B cell (primary cell): ENCODE data around the gene FHIT. TPM values are rescaled to one million over a fixed set of nuclear protein-coding genes. Genes with fewer than 3 reads are reported as not detected.

Source experiments
- ATAC-seq: fragments of 200-7000 bp; cut with Tn5 transposase; one replicate; pipeline ENCODE4 v1.10.0; 2021; ENCODE audit warnings: low read depth, mild to moderate bottlenecking, moderate number of reproducible peaks, moderate library complexity
- CTCF ChIA-PET: fragments of 350-600 bp; sonication (Branson Sonifier 250); formaldehyde crosslinking; loops from one replicate; lab custom pipeline; 2021; ENCODE audit warnings: antibody characterized with exemption, inconsistent platforms; lab: Charles Lee
- POLR2A ChIA-PET: fragments of 350-600 bp; sonication (Branson Sonifier 250); formaldehyde crosslinking; loops from one replicate; lab custom pipeline; 2021; ENCODE audit warnings: antibody characterized with exemption; lab: Charles Lee
- DNase-seq: peaks from one replicate; pipeline ENCODE4 v3.0.0; 2013
- H2AFZ ChIP-seq: 2 replicates; pipeline ENCODE4 v1.6.1; 2012; ENCODE audit warnings: mild to moderate bottlenecking, low read depth, low read length; ENCODE audit not compliant: insufficient read depth, poor library complexity, severe bottlenecking
- H3K27ac ChIP-seq, 2 donors: 1 replicate in 1 of 2; 2 replicates in 1 of 2; pipeline ENCODE4 v1.5.1; 2012 to 2013; ENCODE audit warnings: low read length in 2 of 2, mild to moderate bottlenecking in 2 of 2, moderate library complexity in 1 of 2
- H3K27me3 ChIP-seq, 4 experiments: fragments of 200-600 bp in 1 of 4; sonication (generic) in 1 of 4; replicated peaks in 1 of 4; 1 replicate in 2 of 4; 2 replicates in 2 of 4; pipeline versions ENCODE4 v1.6.1 to v1.7.0; 2013 to 2016; ENCODE audit warnings: low read length in 3 of 4, mild to moderate bottlenecking in 2 of 4, mixed read lengths in 1 of 4, moderate library complexity in 1 of 4; ENCODE audit not compliant: insufficient read depth in 4 of 4, control insufficient read depth in 3 of 4; ENCODE audit errors: control extremely low read depth in 1 of 4
- H3K36me3 ChIP-seq, 2 experiments: replicated peaks in 1 of 2; 1 replicate in 1 of 2; 2 replicates in 1 of 2; pipeline versions ENCODE4 v1.6.1 to v1.7.1; 2013; ENCODE audit warnings: low read length in 1 of 2; ENCODE audit not compliant: insufficient read depth in 2 of 2, control insufficient read depth in 1 of 2; ENCODE audit errors: control extremely low read depth in 1 of 2, extremely low read depth in 1 of 2
- H3K4me1 ChIP-seq, 2 donors: fragments of 200-600 bp in 1 of 2; sonication (generic) in 1 of 2; 1 replicate in 1 of 2; 2 replicates in 1 of 2; pipeline versions ENCODE4 v1.5.1 to v1.6.1; 2013 to 2017; ENCODE audit warnings: low read length in 2 of 2; ENCODE audit not compliant: control insufficient read depth in 2 of 2, insufficient read depth in 2 of 2
- H3K4me2 ChIP-seq: replicated peaks from 2 replicates; pipeline ENCODE3; 2012; ENCODE audit warnings: mild to moderate bottlenecking, low read depth, low read length; ENCODE audit not compliant: poor library complexity, severe bottlenecking
- H3K4me3 ChIP-seq, 5 experiments: fragments of 200-600 bp in 1 of 5; sonication (generic) in 1 of 5; 1 replicate in 3 of 5; 2 replicates in 2 of 5; pipeline versions ENCODE4 v1.5.1 to v1.7.0; 2011 to 2016; ENCODE audit warnings: low read length in 4 of 5, mild to moderate bottlenecking in 4 of 5, low read depth in 2 of 5, control low read depth in 1 of 5, moderate library complexity in 1 of 5; ENCODE audit not compliant: insufficient read depth in 1 of 5; ENCODE audit errors: control extremely low read depth in 1 of 5, extremely low read depth in 1 of 5
- H3K79me2 ChIP-seq: fragments of 200-600 bp; sonication (generic); one replicate; pipeline ENCODE4 v1.6.0; 2016; ENCODE audit warnings: low read length; ENCODE audit not compliant: control insufficient read depth, insufficient read depth
- H3K9ac ChIP-seq: fragments of 200-600 bp; sonication (generic); 2 replicates; pipeline ENCODE4 v1.6.1; 2017; ENCODE audit warnings: mild to moderate bottlenecking, low read length, moderate library complexity
- H3K9me3 ChIP-seq, 3 donors: one replicate each; pipeline versions ENCODE4 v1.6.1 to v1.7.1; 2013; ENCODE audit warnings: low read length in 2 of 3; ENCODE audit not compliant: control insufficient read depth in 2 of 3, insufficient read depth in 1 of 3; ENCODE audit errors: control extremely low read depth in 1 of 3
- H4K20me1 ChIP-seq: 2 replicates; pipeline ENCODE4 v1.6.0; 2012; ENCODE audit warnings: mild to moderate bottlenecking, low read length; ENCODE audit not compliant: insufficient read depth, control insufficient read depth, poor library complexity, severe bottlenecking
- H3K27ac Mint-ChIP-seq: one replicate; pipeline ENCODE4 v1.8.0; 2021; ENCODE audit warnings: mixed read lengths
- H3K27me3 Mint-ChIP-seq: one replicate; pipeline ENCODE4 v1.8.0; 2021; ENCODE audit warnings: mixed read lengths
- H3K4me1 Mint-ChIP-seq: one replicate; pipeline ENCODE4 v1.8.0; 2021; ENCODE audit warnings: mixed read lengths
- H3K4me3 Mint-ChIP-seq: one replicate; pipeline ENCODE4 v1.8.0; 2021; ENCODE audit warnings: mixed read lengths
- H3K9me3 Mint-ChIP-seq: one replicate; pipeline ENCODE4 v1.8.0; 2022; ENCODE audit warnings: mixed read lengths; ENCODE audit not compliant: insufficient read depth
- CTCF ChIP-seq: fragments of 200-600 bp; IDR thresholded peaks from one replicate; pipeline ENCODE4 v1.8.0; 2022; ENCODE audit warnings: antibody characterized with exemption, mild to moderate bottlenecking
- EZH2 ChIP-seq: IDR thresholded peaks from 2 replicates; pipeline ENCODE4 v1.6.1; 2012; ENCODE audit warnings: borderline replicate concordance, low read depth, mild to moderate bottlenecking, moderate library complexity, low read length; ENCODE audit not compliant: insufficient read depth, poor library complexity, severe bottlenecking
- WGBS: methylation state at CpG from one replicate; pipeline ENCODE4 v1.1.5; 2013; ENCODE audit warnings: missing lambda C conversion rate; ENCODE audit not compliant: insufficient coverage; 5-methylcytosine and 5-hydroxymethylcytosine counted together
- intact Hi-C: fragments of 100-400 bp; cut with micrococcal nuclease; formaldehyde crosslinking; loops from one replicate; pipeline ENCODE4 v1.10.0; 2022
- polyA plus RNA-seq: library from polyadenylated mRNA; depleted of rRNA; stranded (reverse); fragments of >200 nt; gene quantifications from 2 replicates; pipeline ENCODE4 v1.2.3, GENCODE V29; 2012
- total RNA-seq, 2 donors: library from RNA; stranded (reverse); fragments of 120-200 nt in 1 of 2; gene quantifications; 1 replicate in 1 of 2; 2 replicates in 1 of 2; pipeline versions ENCODE4 v1.2.3 to v1.2.4, GENCODE V29; 2013 to 2022

FHIT gene
- total and polyA plus RNA-seq, 2 donors (not counting 1 experiment from before 2014, with no cell fraction given): 1.7 to 7.8 TPM

GRCh38 chr3:61182662-61183061, 68.6 kb downstream of the FHIT start:
- no peaks in the 10 kb centered on the region for H3K79me2 ChIP-seq
- no peak overlapping the region for H3K4me2 ChIP-seq
- ChIA-PET CTCF (no interaction called here), POLR2A (no interaction called here)
- no peak for DNase-seq
- no peaks in the 10 kb centered on the region for H4K20me1 ChIP-seq
- H3K27ac ChIP-seq: no peak overlapping the region
- H2AFZ ChIP-seq: no peak overlapping the region
- TF ChIP-seq EZH2 (no peak), CTCF (no peak)
- Mint-ChIP-seq H3K27ac (no peak overlapping the region), H3K9me3 (no peaks in the 10 kb centered on the region), H3K27me3 (no peaks in the 10 kb centered on the region), H3K4me1 (peaks cover 27% of the 10 kb centered on the region), H3K4me3 (no peak overlapping the region)
- H3K36me3 ChIP-seq: no peaks in the 10 kb centered on the region
- H3K27me3 ChIP-seq: no peaks in the 10 kb centered on the region
- no peaks in the 10 kb centered on the region for H3K9me3 ChIP-seq
- intact Hi-C loops: no loop called here
- ATAC-seq: no peak
- H3K4me1 ChIP-seq: peaks cover 8 to 12% of the 10 kb centered on the region in 2 donors
- no peak overlapping the region for H3K9ac ChIP-seq
- H3K4me3 ChIP-seq: no peak overlapping the region

GRCh38 chr3:61181874-61182273, 69.4 kb downstream of the FHIT start:
- DNase-seq (no peak), ATAC-seq (no peak)

More at GRCh38 chr3:61181874-61182273, 69.4 kb downstream of the FHIT start:
- no peak overlapping the region for H3K27ac Mint-ChIP-seq
- Histone ChIP-seq H3K36me3 (no peaks in the 10 kb centered on the region), H3K9ac (no peak overlapping the region), H3K4me3 (no peak overlapping the region), H4K20me1 (no peaks in the 10 kb centered on the region), H2AFZ (no peak overlapping the region), H3K79me2 (no peaks in the 10 kb centered on the region), H3K4me2 (no peak overlapping the region), H3K27ac (no peak overlapping the region), H3K9me3 (no peaks in the 10 kb centered on the region), H3K27me3 (no peaks in the 10 kb centered on the region), H3K4me1 (peaks cover 8 to 12% of the 10 kb centered on the region in 2 donors)
- POLR2A ChIA-PET: no interaction called here
- TF ChIP-seq EZH2 (no peak), CTCF (no peak)
- no peaks in the 10 kb centered on the region for H3K9me3 Mint-ChIP-seq
- intact Hi-C loops: no loop called here
- no peaks in the 10 kb centered on the region for H3K27me3 Mint-ChIP-seq
- peaks cover 27% of the 10 kb centered on the region for H3K4me1 Mint-ChIP-seq
- H3K4me3 Mint-ChIP-seq: no peak overlapping the region
- CTCF ChIA-PET: no interaction called here
- WGBS: no CpG with 5 or more reads among the region's 2 CpGs
